ENCODE results near the gene IKZF3.
"Not testable (repeated sequence)": the region's sequence is repeated elsewhere in the genome, so short reads cannot be mapped to it uniquely, and the experiment has no call there.

Gene IKZF3

DNA sequence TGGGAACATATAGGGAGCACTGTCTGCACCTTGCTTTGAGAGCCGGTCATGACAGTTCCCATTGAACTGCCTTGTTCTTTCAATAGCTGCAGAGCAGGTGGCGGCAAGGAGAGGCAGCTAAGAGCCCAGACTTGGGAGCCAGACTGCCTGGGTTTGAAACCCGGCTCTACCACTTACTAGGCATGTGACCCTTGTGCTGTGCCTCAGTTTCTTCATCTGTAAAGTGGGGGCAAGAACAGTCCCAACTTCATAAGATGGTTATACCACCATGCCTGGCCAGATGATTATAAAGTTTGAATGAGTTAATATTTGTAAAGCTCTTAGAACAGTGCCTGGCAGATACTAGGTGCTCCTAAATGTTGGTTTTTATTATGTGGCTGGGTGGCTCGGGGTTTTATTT lies 149.9 kb downstream of the IKZF3 start:
- DNase-seq = no peak

DNA sequence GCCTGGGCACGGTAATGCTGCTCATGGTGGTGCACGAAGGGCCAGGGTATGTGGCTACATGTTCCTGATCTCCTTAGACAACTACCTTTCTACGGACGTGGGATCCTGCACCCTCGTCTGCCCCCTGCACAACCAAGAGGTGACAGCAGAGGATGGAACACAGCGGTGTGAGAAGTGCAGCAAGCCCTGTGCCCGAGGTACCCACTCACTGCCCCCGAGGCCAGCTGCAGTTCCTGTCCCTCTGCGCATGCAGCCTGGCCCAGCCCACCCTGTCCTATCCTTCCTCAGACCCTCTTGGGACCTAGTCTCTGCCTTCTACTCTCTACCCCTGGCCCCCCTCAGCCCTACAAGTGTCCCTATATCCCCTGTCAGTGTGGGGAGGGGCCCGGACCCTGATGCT lies 152.3 kb downstream of the IKZF3 start:
- no peak for DNase-seq

DNA sequence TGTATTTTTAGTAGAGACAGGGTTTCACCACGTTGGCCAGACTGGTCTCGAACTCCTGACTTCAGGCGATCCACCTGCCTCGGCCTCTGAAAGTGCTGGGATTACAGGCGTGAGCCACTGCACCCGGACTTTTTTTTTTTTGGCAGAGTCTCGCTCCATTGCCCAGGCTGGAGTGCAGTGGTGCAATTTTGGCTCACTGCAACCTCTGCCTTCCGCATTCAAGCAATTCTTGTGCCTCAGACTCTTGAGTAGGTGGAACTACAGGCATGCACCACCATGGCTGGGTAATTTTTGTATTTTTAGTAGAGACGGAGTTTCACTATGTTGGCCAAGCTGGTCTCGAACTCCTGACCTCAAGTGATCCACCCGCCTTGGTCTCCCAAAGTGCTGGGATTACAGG lies 153.0 kb downstream of the IKZF3 start:
- not testable (repeated sequence) for DNase-seq

DNA sequence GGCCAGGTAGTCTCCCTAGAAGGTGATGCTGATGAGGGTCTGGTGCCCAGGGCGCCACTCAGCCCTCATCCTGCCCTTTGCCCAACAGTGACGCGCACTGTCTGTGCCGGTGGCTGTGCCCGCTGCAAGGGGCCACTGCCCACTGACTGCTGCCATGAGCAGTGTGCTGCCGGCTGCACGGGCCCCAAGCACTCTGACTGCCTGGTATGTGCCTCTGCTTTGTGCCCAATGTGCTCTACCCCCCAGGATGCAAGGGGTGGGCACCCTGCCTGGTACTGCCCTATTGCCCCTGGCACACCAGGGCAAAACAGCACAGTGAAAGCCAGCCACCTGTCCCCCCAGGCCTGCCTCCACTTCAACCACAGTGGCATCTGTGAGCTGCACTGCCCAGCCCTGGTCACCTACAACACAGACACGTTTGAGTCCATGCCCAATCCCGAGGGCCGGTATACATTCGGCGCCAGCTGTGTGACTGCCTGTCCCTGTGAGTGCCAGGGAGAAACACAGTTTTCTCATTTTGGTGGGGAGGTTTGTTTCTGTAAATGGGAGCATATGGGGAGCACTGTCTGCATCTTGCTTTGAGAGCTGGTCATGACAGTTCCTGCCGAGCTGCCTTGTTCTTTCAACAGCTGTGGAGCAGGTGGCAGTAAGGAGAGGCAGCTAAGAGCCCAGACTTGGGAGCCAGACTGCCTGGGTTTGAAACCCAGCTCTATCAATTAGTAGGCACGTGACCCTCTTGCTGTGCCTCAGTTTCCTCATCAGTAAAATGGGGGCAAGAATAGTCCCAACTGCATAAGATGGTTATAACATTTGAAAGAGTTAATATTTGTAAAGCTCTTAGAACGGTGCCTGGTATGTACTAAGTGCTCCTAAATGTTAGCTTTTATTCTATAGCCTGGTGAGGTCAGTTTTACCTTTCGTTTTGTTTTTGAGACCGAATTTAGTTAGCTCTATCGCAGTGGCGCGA lies 153.8 kb downstream of the IKZF3 start:
- DNase-seq = no peak

DNA sequence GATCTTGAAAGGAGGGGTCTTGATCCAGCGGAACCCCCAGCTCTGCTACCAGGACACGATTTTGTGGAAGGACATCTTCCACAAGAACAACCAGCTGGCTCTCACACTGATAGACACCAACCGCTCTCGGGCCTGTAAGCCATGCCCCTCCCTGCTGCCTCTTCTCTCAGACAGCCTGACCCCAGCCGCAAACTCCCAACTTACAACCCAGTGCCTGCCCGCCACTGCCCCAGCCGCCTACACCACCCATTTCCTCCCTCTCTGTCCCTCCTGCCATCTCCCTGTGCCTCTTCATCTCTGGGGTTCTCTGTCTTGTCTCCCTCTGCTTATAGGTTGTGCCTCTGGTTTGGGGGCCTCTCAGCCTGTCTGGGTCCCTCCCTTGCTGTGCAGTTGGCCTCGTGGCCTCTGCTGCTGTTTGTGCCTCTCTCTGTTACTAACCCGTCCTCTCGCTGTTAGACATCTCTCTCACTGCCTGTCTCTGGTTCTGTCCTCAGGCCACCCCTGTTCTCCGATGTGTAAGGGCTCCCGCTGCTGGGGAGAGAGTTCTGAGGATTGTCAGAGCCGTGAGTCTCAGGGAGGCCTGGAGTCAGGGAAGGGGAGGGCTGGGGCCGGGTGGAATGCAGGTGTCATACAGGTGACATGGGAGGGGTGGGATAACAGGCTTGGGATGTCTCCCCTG lies 154.7 kb downstream of the IKZF3 start:
- no peak for DNase-seq

Data from T-helper 9 cell (primary cell).